Frontal cortex (tissue), 4 donors: Measurements from ENCODE around the gene NR4A2. TPM values are rescaled to one million over a fixed set of nuclear protein-coding genes. Genes with fewer than 3 reads are reported as not detected.
A peak's percentile ranks its signal among the peaks of the same experiment; 100 is the strongest.

ENCODE experiments used
- DNase-seq, 2 donors: peaks; one replicate each; pipeline ENCODE4 v3.0.0; 2012; ENCODE audit warnings: low spot score in 2 of 2
- FAIRE-seq: peaks from 2 replicates; lab custom pipeline; 2012; peaks lifted over from hg19 to GRCh38; lab: Jason Lieb, UNC
- total RNA-seq: library from RNA; depleted of rRNA; stranded (reverse); fragments of >200 nt; gene quantifications from one replicate; pipeline ENCODE4 v1.2.3, GENCODE V29; 2014
- donor health status: control.
- donor health status: control.
- donor health status: control.

The NR4A2 gene
- total RNA-seq, 1 donor from 2014 or later = 15.1 TPM

- FAIRE-seq (no peak), DNase-seq (no peak)
These were observed 8.4 kb upstream of the NR4A2 start for GRCh38 chr2:156340804-156341451.

- FAIRE-seq = no peak
- no peak for DNase-seq
These were observed 7.9 kb upstream of the NR4A2 start for GRCh38 chr2:156340377-156340776.

- FAIRE-seq = no peak
- no peak for DNase-seq
These were observed 7.3 kb upstream of the NR4A2 start for GRCh38 chr2:156339865-156340264.

- FAIRE-seq (no peak), DNase-seq (no peak)
These were observed 6.8 kb upstream of the NR4A2 start for GRCh38 chr2:156339110-156339847.

GRCh38 chr2:156338578-156338977, 6.1 kb upstream of the NR4A2 start:
- FAIRE-seq (no peak), DNase-seq (no peak)

GRCh38 chr2:156334496-156335478, 2.3 kb upstream of the NR4A2 start:
- DNase-seq = peak; percentile 77
- FAIRE-seq = no peak

GRCh38 chr2:156333951-156334495, 1.5 kb upstream of the NR4A2 start:
- DNase-seq = peak in 1 of 2 donors; percentile 62
- no peak for FAIRE-seq

GRCh38 chr2:156333274-156333950, 891 bp upstream of the NR4A2 start:
- FAIRE-seq = no peak
- no peak for DNase-seq

GRCh38 chr2:156332284-156332533, 312 bp downstream of the NR4A2 start:
- FAIRE-seq (no peak), DNase-seq (no peak)

- peak; percentile 54 to 63 for DNase-seq
- no peak for FAIRE-seq
These were observed 793 bp downstream of the NR4A2 start for GRCh38 chr2:156331572-156332283.

- no peak for FAIRE-seq
These were observed 2.4 kb downstream of the NR4A2 start for GRCh38 chr2:156329927-156330726.

GRCh38 chr2:156329031-156329926, 3.2 kb downstream of the NR4A2 start:
- FAIRE-seq (no peak), DNase-seq (no peak)

More at GRCh38 chr2:156329927-156330726, 2.4 kb downstream of the NR4A2 start:
- DNase-seq = no peak

GRCh38 chr2:156327835-156328695, 4.5 kb downstream of the NR4A2 start:
- no peak for FAIRE-seq
- no peak for DNase-seq

- no peak for FAIRE-seq
These were observed 5.9 kb downstream of the NR4A2 start for GRCh38 chr2:156326526-156327095.

GRCh38 chr2:156325688-156326525, 6.6 kb downstream of the NR4A2 start:
- FAIRE-seq (no peak), DNase-seq (no peak)

More at GRCh38 chr2:156326526-156327095, 5.9 kb downstream of the NR4A2 start:
- DNase-seq = no peak
